Activated CD8-positive, alpha-beta T cell treated with anti-CD3 and anti-CD28 coated beads for 36 hours (primary cell): ENCODE results near the gene DSTN. TPM values are rescaled to one million over a fixed set of nuclear protein-coding genes. Genes with fewer than 3 reads are reported as not detected.

Experiments used
- ATAC-seq: fragments of 200-7000 bp; cut with Tn5 transposase; one replicate; pipeline ENCODE4 v1.10.0; 2021; ENCODE audit warnings: mild to moderate bottlenecking, moderate library complexity
- CTCF ChIA-PET: fragments of 350-600 bp; sonication (Branson Sonifier 250); formaldehyde crosslinking; loops from one replicate; lab custom pipeline; 2021; ENCODE audit warnings: antibody characterized with exemption; lab: Charles Lee
- POLR2A ChIA-PET: fragments of 350-600 bp; sonication (Branson Sonifier 250); formaldehyde crosslinking; loops from one replicate; lab custom pipeline; 2021; ENCODE audit warnings: antibody characterized with exemption; lab: Charles Lee
- DNase-seq: peaks from one replicate; pipeline ENCODE4 v3.0.0-alpha.2; 2020
- H3K27ac Mint-ChIP-seq: one replicate; pipeline ENCODE4 v1.8.0; 2021; ENCODE audit warnings: mild to moderate bottlenecking, mixed read lengths
- H3K27me3 Mint-ChIP-seq: one replicate; pipeline ENCODE4 v1.8.0; 2021; ENCODE audit warnings: mixed read lengths
- H3K36me3 Mint-ChIP-seq: one replicate; pipeline ENCODE4 v1.8.0; 2021; ENCODE audit warnings: low read depth, mixed read lengths
- H3K4me1 Mint-ChIP-seq: one replicate; pipeline ENCODE4 v1.8.0; 2021; ENCODE audit warnings: low read depth, mixed read lengths
- H3K4me3 Mint-ChIP-seq: one replicate; pipeline ENCODE4 v1.8.0; 2021; ENCODE audit warnings: mild to moderate bottlenecking, moderate library complexity, mixed read lengths
- H3K9me3 Mint-ChIP-seq: one replicate; pipeline ENCODE4 v1.8.0; 2021; ENCODE audit warnings: mixed read lengths
- CTCF ChIP-seq: fragments of 200-600 bp; IDR thresholded peaks from one replicate; pipeline ENCODE4 v1.8.0; 2022; ENCODE audit warnings: antibody characterized with exemption, mild to moderate bottlenecking
- intact Hi-C: fragments of 100-400 bp; cut with micrococcal nuclease; formaldehyde crosslinking; loops from one replicate; pipeline ENCODE4 v1.10.0; 2022
- total RNA-seq, 2 experiments: library from RNA; stranded (reverse); gene quantifications; one replicate each; pipeline ENCODE4 v1.2.3, GENCODE V29; 2021

DSTN gene
- total RNA-seq, 2 experiments from 2014 or later = 55.5 to 56.4 TPM

- DNase-seq (no peak), ATAC-seq (no peak)
- TF ChIP-seq CTCF = no peak
- Mint-ChIP-seq H3K9me3 (no peaks in the 10 kb centered on the region), H3K27ac (no peak overlapping the region), H3K4me1 (peaks cover 18% of the 10 kb centered on the region), H3K27me3 (no peaks in the 10 kb centered on the region), H3K4me3 (no peak overlapping the region), H3K36me3 (peaks cover 1% of the 10 kb centered on the region)
- intact Hi-C loops = no loop called here
- ChIA-PET CTCF (interaction anchor here (0.9 to 2.4 kb wide), 5 partner anchors 9 to 57 kb away, joined by 3 to 6 read pairs (median 4); partner anchors contain the start of gene DSTN), POLR2A (interaction anchor here (0.7 kb wide), 1 partner anchor 14 kb away, joined by 3 read pairs; no protein-coding TSS in a partner anchor)
Measured at GRCh38 chr20:17593902-17594301, 24.0 kb downstream of the DSTN start.

DNA sequence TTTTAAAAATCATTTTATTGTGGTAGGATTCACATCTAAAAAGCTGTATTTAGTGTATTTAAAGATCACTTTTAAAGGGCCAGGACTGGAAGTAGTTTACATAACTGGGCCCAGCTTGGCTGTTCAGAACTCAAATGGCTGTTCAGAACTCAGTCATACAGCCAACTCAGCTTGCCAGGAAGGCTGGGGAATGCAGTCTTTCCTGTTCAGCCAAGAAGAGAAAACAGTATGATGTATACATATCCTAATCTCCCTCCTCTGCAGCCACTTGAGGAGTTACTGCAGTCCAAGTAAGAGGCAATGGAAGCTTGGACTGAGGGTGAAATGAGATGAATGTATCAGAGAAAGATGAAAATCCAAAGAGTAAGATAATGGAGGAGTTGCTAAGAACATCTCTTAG lies 24.6 kb downstream of the DSTN start:
- ChIA-PET POLR2A (interaction anchor here (0.7 kb wide), 1 partner anchor 15 kb away, joined by 3 read pairs; no protein-coding TSS in a partner anchor), CTCF (interaction anchor here (0.9 to 2.4 kb wide), 6 partner anchors 8 to 90 kb away, joined by 3 to 6 read pairs (median 4); partner anchors contain the start of gene DSTN)
- Mint-ChIP-seq H3K4me1 (peaks cover 18% of the 10 kb centered on the region), H3K4me3 (no peak overlapping the region), H3K9me3 (no peaks in the 10 kb centered on the region), H3K27ac (no peak overlapping the region), H3K27me3 (no peaks in the 10 kb centered on the region), H3K36me3 (peaks cover 1% of the 10 kb centered on the region)
- intact Hi-C loops = no loop called here
- DNase-seq (no peak), ATAC-seq (no peak)
- no peak for TF ChIP-seq CTCF

DNA sequence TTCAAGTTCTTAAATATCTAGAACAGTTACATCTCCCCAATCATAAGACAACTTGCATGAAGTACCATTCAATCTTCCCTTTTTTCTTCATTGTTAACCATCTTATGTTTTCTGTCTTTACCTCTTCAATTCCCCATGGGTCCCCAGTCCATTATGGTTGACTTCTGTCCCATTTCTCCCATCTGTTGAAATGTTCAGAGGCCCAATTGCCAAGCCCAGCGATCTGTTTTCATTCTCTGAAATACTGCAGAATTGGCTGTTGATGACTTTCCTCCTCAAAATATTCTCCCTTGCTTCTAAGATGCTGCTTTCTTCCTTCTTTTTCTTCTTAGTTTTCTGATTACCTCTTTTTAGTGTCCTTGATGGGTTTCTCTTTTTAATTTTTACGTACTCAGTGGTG lies 26.0 kb downstream of the DSTN start:
- ChIA-PET CTCF (interaction anchor here (1.1 to 2.4 kb wide), 2 partner anchors 10 to 15 kb away, joined by 3 to 6 read pairs; no protein-coding TSS in a partner anchor), POLR2A (no interaction called here)
- intact Hi-C loops = no loop called here
- peaks cover 16% of the 10 kb centered on the region for H3K4me1 Mint-ChIP-seq
- H3K36me3 Mint-ChIP-seq = peaks cover 1% of the 10 kb centered on the region
- DNase-seq (no peak), ATAC-seq (no peak)
- H3K4me3 Mint-ChIP-seq = no peak overlapping the region
- no peaks in the 10 kb centered on the region for H3K9me3 Mint-ChIP-seq
- H3K27me3 Mint-ChIP-seq = no peaks in the 10 kb centered on the region
- no peak for TF ChIP-seq CTCF
- H3K27ac Mint-ChIP-seq = no peak overlapping the region

DNA sequence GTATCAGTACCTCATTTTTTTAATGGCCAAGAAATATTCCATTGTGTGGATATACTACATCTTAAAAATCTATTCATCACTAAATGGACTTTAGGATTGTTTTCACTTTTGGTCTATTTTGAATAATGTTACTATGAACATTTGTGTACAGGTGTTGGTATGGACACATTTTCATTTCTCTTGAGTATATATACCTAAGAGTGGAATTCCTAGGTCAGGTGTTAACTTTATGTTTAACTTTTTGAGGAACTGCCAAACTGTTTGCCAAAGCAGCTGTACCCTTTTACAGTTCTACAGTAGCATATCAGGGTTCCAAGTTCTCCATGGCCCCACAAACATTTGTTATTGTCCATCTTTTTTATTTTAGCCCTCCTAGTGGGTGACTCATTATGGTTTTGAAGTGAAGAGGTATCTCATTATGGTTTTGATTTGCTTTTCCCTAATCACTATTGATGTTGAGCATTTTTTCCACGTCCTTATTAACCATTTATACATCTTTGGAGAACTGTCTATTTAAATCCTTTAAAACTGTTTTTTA lies 28.2 kb downstream of the DSTN start:
- POLR2A ChIA-PET = no interaction called here
- Mint-ChIP-seq H3K27me3 (no peaks in the 10 kb centered on the region), H3K36me3 (peaks cover 1% of the 10 kb centered on the region), H3K4me1 (peaks cover 16% of the 10 kb centered on the region), H3K9me3 (no peaks in the 10 kb centered on the region), H3K4me3 (no peak overlapping the region), H3K27ac (no peak overlapping the region)
- DNase-seq (no peak), ATAC-seq (no peak)
- CTCF ChIA-PET = interaction anchor here (0.5 kb wide), 1 partner anchor 94 kb away, joined by 3 read pairs; no protein-coding TSS in a partner anchor
- intact Hi-C loops = no loop called here
- TF ChIP-seq CTCF = no peak

DNA sequence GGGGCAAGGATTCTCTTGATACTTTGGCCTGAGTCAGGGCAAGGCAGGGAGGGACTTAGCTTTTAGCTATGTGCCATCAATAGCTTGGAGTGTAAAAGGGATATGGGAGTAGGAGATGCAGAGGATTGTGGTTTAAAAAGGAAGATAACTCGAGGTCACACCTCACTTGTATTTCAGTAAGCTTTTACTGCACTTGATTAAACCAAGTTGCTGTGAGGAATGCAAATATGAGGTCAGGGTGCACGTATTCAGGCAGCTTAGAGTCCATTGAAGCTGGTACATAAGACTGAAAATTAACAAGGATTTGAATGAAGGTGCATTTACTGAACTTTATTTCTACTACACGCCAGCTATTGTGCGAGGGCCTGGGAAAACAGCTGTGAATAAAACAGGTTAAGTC lies 32.1 kb downstream of the DSTN start:
- ATAC-seq (no peak), DNase-seq (no peak)
- Mint-ChIP-seq H3K27ac (no peak overlapping the region), H3K36me3 (peaks cover 1% of the 10 kb centered on the region), H3K9me3 (no peaks in the 10 kb centered on the region), H3K4me3 (no peak overlapping the region), H3K27me3 (no peaks in the 10 kb centered on the region), H3K4me1 (peaks cover 6% of the 10 kb centered on the region)
- ChIA-PET CTCF (interaction anchor here (0.8 to 2.0 kb wide), 7 partner anchors 8 to 97 kb away, joined by 3 to 7 read pairs (median 4); partner anchors contain the start of gene RRBP1), POLR2A (interaction anchor here (1.1 to 1.5 kb wide), 2 partner anchors 11 to 31 kb away, joined by 3 read pairs; no protein-coding TSS in a partner anchor)
- no peak for TF ChIP-seq CTCF
- intact Hi-C loops = no loop called here
